Measurements from ENCODE around the gene ZCCHC8.
"Not testable (repeated sequence)": the region's sequence is repeated elsewhere in the genome, so short reads cannot be mapped to it uniquely, and the experiment has no call there.

ZCCHC8 gene

DNA sequence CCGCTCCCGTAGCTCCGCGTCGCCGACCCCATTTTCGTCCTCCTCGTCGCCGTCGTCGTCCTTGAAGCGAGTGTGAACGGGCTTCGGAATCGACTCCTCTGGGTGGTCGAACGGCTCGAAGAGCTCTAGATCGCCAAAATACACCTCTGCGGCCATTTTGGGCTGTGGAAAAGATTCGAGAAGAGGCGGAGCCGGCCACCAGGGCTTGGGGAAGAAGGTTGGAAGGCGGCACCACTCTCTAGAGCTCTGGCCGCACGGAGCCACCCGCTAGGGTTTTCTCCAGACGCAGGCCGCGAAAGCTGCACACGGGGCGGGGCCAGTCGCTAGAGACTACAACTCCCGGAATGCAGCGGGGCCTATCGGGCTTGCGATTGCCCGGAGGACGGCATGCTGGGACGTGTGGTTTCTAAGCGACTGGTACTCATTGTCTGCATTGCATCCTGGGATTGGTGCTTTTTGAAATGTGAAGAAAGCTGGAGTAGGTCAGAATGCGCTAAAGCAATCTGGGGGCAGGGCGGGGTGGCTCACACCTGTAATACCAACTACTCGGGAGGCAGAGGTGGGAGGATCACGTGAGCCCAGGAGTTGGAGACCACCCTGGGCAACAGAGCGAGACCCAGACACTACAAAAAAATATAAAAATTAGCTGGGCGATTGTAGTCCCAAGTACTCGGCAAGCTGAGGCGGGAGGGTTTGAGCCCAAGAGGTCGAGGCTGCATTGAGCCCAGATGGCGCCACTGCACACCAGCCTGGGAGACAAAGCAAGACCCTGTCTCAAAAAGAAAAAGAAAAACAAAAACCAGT lies at the start of gene ZCCHC8:
Gene ZCCHC8 (minus strand): TSS at position 248 of the 804 bp plus-strand sequence. CDS start 92 bp downstream, at position 156.
- peak; percentile 93 for DNase-seq

DNA sequence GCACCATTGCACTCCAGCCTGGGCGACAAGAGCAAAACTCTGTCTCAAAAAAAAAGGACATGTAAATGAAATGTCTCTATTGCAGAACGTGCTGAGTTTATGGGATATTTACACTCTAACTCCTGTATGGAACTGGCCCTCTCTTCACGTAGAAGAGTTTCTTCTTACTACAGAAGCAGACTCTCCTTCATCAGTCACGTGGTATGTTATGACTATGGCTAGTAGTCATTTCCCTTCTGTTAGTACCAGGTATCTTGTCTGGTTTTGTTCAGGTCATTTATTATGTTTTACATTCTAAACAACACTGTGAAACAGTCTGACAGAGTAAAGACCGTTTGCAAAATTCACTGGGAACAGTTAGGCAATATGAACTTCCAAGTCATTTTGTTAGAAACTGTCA lies 46.6 kb upstream of the ZCCHC8 start:
- DNase-seq = no peak

DNA sequence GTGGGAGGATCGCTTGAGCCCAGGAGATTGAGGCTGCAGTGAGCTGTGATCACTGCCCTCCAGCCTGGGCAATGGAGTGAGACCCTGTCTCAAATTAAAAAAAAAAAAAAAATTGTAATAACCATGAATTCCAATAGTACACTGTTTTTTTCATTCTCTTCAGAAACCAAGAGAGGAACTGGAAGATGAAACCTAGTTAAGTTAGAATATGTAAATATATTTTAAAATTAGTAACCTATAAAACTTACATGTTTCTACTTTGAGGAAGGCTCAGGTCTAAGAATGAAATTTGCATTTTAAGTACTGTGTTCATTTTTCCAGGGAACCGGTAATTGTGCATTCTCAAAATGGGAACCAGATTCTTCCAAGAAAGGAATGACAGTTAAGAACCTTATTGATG lies 45.1 kb upstream of the ZCCHC8 start:
- no peak for DNase-seq

DNA sequence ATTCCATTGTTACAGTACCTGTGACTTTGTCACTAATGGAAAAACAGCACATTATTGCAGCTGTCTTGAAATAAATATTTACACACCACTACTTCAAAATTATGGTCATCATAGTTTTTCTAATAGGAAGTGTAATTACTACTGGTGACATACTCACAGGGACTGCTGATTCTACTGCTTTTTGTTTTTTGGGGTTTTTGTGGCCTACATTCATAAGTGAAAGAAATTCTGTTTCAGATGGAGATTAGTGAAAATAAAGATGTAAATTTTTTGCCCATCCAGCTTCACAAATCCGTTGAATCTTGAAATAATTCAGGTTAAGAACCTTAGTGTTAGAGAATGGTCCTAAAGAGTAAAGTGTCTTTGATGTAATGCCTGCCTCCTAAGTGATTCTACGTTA lies 43.8 kb upstream of the ZCCHC8 start:
- no peak for DNase-seq

DNA sequence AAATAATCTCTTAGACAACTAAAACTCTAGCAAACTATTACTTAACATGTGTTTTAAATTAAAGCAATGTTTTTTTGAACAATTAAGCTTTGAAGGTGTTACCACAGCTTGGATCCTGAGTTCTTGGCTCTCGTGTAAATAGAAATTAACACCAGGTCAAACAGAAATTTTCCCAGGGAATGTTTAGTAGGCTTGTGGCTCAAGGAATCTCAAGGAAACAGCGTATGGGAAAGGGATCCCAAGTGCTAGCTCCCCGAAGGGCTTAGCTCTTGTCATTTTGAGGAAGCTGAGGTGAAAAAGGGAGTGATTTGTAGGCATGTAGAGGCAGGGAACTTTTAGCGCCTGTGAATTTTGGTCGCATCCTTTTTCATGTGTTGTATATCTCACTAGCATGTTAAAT lies 37.8 kb upstream of the ZCCHC8 start:
- DNase-seq = no peak

DNA sequence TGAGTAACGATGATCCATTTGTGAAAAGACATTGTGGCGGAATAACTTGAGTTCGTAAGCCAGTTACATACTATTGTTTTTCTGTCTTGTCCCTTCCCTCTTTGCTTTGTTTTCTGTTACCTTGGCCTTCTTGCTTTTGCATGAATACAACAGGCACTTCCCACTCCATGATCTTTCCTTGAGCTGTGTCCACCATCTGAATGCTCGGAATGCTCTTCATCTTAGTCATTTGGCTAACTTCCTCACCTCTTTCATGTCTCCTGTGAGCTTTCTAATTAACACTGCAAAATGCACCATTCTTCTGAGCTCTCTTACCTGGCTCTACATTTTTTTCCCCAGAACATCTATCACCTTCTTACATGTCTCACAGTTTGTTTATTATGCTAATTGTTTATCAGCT lies 36.3 kb upstream of the ZCCHC8 start:
- DNase-seq = no peak

DNA sequence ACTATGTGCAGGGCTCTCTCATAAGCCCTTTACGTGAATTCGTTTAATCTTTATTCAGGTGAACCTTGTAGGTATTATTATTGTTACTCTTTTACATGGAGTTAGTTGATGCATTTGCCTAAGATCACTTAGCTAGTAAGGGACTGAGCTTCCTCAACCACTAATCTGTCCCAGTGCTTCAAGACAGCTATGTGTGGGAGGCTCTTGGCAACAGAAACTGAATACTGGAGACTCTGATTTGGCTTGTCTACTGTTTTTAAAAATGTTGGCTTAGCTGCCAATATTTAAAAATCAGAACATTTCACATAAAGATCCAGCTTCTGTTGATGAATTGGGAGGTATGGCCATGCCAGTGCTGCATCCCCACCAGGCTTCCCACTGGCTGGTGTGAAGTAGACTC lies 33.1 kb upstream of the ZCCHC8 start:
- no peak for DNase-seq

DNA sequence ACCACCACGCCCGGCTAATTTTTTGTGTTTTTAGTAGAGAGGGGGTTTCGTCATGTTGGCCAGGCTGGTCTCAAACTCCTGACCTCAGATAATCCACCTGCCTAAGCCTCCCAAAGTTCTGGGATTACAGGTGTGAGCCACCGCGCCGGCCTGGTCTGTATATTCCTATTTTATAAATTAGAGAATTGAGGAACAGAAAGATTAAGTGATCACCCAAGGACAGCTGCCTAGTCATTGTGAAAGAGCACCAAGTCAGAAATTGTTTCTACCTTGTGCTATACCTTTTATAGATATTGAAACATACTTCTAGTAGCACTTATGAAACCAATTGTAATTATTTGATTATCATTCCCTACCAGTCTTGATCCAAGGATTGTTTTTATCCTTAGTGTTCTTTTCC lies 28.3 kb upstream of the ZCCHC8 start:
- DNase-seq = no peak

DNA sequence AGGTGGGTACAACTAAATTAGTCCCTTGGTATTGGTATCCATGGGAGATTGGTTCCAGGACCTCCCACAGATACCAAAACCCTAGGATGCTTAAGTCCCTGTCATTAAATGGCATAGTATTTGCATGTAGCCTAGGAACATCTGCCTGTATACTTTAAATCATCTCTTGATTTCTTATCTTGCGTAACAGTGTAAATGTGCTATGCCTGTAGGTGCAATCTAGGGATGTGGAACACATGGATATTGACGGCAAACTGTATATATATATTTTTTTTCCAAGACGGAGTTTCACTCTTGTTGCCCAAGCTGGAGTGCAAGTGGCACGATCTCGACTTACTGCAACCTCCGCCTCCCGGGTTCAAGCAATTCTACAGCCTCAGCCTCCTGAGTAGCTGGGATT lies 27.9 kb upstream of the ZCCHC8 start:
- no peak for DNase-seq

DNA sequence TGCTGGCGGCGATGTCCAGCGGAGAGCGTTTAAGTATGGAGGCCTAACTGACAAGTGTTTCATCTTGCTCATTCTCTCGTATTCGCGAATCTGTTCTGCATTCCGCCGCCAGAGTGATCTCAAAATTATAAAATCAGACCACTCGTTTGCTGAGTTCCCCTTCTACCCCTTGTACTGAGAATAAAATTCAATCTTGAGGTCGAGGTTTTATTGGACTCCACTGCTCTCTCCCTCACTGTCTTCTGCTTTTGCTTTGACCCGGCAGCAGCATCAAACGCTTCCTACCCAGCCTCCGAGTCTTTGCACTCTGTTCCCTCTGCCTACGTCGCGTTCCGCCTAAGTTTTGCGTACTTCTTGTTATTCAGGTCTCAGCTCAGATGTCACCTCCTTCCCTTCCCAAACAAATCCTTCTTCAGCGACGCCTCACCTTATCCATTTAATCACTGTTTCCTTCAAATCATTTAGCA lies 26.8 kb upstream of the ZCCHC8 start:
- peak; percentile 30 for DNase-seq

DNA sequence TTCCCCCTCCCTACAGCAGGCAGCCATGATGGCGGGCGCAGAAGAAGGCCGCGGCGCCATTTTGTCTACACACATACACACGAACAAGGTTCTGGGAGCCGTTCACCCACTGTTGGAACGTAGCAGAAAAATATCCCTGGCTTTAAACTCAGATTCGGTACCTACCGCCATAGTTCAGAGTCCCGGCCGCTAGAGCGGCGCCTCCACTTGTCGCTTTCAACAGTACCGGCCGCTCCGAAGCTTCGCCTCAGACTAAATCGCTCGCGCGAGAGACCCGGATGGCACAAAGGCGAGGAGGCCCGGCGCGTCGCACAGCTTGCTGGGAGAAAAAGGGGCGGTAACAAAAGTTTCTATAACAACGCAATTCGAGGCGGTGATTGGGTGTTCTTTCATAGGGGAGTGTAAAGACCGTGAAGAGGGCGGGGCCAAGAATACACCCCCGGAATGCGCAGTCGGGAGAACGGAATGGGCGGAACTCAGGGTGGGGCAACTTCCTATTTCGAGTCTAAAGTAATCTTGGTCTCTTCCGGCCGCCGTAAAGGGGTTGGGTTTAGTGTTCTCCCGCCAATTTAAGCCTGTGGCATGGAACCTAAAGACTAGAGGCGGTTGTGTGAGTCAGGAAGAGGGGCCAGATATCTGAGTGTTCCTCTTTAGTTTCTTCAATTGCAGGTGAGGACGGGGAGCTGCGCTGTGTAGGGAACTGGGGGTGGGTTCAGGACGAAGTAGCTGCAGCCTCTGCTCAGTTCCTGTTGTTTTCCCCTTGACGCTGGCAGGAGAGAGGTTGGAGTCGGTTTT lies 26.1 kb upstream of the ZCCHC8 start, which contains the start of the genes KNTC1 and RSRC2:
Gene KNTC1 (plus strand): TSS at position 567 of the 795 bp plus-strand sequence. CDS start 2,815 bp downstream, outside the sequence.
Gene RSRC2 (minus strand): TSS at position 254 of the 795 bp plus-strand sequence. CDS start 83 bp downstream, at position 171.
- DNase-seq = peak; percentile 91

DNA sequence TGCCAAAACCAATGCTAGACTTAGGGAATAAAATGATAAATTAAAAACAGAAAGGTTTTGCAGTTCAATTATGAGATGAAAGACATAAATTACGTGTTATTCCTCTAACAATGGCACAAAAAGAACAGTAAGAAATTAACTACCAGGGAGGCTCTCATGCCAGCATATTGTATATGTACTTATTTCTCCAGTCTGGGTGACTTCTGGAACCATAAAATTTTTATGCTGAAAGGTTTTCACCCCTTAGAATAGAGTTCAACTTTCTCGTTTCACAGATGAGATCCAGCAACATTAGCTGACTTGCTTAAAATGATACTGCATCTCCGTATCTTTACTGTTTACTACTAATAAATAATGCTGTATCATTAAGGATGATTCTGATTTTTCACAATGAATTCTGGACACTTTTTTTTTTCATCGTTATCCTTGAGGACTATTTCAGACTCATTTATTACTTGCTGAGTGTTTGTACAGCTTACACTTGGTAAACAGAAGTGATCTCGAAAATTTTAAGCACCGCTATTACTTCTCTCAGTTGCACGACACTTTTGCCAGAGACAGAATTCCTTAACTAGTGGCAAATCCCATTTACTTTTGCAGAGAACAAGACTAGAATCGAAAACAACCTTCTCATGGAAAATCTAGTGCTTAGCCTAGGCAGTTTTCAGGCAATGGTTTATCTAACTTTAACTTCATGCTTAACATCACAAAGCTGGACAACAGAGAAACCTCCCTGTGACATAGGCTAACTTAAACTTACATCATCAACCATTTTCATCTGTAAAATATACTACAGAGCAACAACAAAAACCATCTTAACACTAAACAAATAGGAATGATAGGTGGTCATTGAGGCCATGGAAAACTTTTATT lies 23.4 kb upstream of the ZCCHC8 start:
- no peak for DNase-seq

DNA sequence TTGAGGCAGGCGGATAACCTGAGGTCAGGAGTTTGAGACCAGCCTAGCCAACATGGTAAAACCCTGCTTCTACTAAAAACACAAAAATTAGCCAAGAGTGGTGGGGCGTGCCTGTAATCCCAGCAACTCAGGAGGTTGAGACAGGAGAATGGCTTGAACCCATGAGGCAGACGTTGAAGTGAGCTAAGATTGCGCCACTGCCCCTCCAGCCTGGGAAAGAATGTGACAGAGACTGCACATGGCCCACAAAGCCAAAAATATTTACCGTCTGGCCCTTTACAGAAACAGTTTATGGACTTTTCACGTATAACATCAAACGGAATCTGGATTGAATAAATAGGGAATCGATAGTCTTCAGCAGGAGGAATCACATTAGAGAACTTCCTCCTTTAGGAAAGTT lies 22.5 kb upstream of the ZCCHC8 start:
- DNase-seq = no peak

DNA sequence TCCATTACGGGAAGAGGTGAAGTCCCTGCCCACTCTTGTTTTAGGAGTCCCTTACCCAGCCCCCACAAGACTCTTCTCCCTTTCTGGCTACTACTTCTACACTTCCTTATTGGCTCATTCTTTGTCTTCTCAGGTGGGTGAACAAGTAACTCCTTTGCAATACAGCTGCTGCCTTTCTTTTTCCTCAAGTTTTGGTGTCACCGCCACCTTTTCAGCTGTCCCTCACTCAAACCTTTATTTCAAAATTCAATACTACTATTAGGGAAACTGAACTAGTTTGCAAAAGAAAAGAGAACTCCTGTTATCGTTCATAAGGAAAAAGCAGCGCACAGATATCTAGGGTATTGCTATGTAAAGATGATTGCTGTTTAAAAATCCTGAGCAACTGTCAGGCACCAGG lies 19.9 kb upstream of the ZCCHC8 start:
- DNase-seq = no peak

DNA sequence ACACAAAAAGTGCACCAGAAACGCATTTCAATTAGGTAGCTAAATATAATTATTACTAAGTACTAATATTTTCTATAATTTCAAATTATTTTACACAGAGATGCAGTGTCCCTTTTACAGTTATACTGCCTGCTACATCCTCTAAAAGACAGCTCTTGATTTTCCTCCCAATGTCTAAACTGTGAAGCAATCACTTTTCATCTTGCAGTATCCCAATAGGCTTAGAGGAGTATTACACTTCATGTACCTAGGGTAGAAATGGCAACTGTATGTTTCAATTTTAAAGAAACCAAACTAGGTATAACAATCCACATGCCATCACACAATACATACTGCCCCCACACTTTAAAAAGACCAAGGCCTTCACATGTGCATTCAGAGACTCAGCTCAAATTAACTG lies 18.7 kb upstream of the ZCCHC8 start:
- DNase-seq = no peak

DNA sequence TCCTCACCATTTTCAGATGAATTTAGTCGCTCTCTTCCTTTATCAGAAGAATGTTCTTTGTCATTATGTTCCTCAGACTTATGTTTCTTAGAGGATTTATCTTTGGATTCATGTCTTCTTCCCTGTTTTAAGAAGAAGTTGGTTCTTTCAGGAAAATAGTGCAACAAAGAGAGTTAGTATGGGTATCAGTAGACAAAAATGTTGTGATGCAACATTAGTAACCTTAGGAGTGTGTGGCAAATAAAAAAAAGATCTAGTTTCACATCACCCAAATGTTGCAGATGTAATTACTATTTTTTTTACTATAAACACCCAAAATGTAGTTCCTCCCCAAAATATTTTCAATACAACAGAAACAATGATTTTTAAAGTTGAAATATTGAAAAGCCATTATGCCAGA lies 18.2 kb upstream of the ZCCHC8 start:
- no peak for DNase-seq

DNA sequence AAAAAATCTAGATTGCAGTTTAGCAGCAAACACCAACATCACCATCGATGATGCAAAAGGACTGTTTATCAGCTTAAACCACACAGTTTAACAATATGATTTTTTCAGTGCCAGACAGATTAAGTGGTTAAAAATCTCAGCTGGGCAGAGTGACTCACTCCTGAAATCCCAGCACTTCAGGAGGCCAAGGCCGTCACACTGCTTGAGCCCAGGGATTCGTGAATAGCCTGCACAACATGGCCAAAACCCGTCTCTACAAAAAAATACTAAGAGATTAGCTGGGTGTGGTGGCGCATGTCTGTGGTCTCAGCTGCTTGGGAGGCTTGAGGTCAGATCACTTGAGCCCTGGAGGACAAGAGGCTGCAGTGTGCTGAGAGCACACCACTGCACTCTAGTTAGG lies 17.1 kb upstream of the ZCCHC8 start:
- DNase-seq = no peak

DNA sequence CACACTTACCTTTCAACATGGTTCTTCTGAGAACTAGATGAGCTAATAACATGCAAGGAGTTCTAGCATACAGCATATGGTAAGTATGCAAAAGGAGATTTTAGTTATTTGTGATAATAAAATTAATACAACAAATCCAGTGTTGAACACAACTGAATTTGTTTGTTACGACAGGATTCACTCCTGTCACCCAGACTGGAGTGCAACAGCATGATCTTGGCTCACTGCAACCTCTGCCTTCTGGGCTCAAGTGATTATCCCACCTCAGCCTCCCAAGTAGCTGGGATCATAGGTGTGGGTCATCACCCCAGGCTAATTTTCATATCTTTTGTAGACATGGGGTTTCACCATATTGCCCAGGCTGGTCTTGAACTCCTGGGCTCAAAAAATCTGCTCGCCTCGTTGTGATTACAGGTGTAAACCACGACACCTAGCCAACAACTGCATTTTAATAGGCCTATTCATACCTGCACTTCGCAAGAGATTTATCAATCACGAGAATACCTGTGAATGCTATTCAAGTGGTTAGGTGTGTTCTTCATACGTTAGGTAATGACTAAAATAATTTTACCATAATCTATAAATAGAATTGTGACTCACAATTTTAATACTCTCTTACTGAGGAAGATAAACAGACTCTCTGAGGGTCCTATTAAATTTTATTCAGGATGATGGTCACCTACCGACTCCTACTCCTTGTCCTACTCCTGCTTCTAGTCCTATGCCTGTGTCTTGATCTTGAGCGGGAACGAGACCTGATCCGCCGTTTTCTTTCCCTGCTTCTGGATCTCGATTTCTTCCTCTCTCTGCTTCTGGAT lies 16.0 kb upstream of the ZCCHC8 start:
- DNase-seq = no peak

DNA sequence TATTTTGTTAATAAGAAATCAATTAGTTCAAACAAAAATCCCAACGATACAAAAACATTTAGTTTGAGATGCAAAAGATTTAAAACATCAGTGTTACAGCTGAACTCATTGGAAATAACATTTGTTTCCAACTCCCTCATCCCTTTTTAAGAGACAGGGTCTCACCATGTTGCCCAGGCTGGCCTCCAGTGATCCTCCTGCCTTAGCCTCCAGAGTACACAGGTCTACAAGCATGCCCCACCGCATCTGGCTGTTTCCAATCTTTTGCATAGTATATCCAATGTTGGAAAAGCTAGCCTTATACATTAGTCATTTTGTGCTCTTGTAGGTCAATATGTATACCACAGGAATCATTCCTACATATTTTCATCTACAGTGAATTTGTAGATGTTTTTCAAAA lies 14.5 kb upstream of the ZCCHC8 start:
- no peak for DNase-seq

DNA sequence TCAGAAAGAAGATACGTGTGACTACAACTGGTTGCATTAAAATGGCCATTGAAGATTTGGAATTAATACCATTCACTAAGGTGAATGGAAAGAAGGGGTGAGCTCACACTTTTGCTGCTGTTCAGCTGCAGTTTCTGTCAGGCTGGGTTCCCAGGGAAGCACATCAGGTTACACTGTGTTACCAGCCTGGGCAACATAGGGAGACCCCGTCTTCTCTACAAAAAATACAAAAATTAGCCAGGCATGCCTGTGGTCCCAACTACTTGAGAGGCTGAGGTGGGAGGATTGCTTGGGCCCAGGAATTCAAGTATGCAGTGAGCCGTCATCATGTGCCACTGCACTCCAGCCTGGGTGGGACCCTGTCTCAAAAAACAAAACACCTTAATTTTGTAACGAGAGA lies 12.9 kb upstream of the ZCCHC8 start:
- no peak for DNase-seq

DNA sequence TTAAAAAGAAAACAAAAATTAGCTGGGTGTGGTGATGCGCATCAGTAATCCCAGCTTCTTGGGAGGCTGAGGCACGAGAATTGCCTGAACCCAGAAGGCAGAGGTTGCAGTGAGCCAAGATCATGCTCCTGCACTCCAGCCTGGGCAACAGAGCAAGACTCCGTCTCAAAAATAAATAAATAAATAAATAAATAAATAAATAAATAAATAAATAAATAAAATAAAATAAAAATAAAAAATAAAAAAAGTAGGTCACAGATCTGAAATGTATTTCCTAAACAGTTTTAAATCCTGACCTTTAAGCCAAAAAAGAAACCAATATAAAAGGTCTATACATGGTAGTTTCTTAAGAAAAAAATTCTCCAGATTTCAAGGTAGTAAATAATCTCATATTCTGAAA lies 12.3 kb upstream of the ZCCHC8 start:
- not testable (repeated sequence) for DNase-seq

DNA sequence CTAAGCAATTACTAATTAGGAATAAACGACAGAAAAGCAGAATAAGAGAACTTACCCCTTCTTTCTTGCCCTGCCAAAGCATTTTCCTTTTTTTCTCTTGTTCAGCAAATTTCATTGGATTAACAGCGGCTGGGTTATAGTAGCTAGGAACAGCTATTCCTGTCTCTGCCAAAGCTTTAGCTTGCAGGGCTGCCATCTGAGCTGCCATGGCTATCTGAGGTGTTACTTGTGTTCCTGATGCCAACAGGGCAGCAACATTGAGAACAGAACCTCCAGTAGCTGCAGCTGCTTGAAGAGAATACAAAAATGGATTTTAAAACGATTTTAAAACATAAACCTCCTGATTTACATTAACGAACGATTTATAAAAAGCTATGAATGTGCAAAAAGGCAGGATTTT lies 7.4 kb upstream of the ZCCHC8 start:
- DNase-seq = no peak
